ENCODE results near the gene CPZ. TPM values are rescaled to one million over a fixed set of nuclear protein-coding genes. Genes with fewer than 3 reads are reported as not detected.

The CPZ gene
- under 1 TPM in 1 of 2 donors, not detected in 1; 0.34 TPM for total RNA-seq

DNA sequence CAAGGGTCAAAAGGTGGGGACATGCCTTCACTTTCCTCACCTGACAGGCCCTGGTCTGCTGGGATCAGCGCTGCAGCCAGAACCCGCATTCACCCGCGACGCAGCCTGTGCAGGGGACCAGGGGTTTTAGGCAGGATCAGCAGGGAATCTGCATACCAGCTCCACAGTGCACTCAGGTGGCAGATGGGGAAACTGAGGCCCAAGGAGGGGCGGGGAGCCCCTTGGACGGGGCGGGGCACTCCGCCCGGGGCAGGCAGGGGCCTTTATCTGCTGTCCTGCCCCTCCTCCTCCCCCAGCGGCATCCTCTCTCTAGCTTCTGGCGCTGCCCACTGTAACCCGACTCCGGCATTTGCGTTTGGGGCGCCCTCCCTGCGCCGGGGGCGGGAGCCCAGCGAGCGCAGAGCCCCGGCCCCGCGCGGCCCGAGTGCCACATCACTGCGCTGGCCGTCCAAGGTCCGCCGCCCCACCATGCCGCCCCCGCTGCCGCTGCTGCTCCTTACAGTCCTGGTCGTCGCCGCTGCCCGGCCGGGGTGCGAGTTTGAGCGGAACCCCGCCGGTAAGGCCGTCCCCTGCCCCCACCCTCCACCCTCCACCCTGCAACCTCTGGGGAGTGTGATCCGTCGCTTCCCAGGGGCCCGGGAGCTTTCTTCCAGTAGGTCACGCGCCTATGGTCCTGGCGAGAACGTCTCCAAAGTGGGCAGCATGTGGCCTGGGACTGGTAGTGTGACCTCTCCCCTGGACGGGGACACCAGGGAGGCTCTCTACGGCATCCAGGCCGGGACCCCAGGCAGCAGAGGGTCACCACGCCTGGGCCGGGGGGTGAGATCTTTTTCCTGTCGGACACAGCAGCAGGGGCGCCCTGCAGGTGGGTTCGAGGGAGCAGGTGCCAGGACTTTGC, at the start of gene CPZ:
TSS of gene CPZ (plus strand) at position 400 of the 898 bp plus-strand sequence. CDS start at position 469, 69 bp downstream.

DNA sequence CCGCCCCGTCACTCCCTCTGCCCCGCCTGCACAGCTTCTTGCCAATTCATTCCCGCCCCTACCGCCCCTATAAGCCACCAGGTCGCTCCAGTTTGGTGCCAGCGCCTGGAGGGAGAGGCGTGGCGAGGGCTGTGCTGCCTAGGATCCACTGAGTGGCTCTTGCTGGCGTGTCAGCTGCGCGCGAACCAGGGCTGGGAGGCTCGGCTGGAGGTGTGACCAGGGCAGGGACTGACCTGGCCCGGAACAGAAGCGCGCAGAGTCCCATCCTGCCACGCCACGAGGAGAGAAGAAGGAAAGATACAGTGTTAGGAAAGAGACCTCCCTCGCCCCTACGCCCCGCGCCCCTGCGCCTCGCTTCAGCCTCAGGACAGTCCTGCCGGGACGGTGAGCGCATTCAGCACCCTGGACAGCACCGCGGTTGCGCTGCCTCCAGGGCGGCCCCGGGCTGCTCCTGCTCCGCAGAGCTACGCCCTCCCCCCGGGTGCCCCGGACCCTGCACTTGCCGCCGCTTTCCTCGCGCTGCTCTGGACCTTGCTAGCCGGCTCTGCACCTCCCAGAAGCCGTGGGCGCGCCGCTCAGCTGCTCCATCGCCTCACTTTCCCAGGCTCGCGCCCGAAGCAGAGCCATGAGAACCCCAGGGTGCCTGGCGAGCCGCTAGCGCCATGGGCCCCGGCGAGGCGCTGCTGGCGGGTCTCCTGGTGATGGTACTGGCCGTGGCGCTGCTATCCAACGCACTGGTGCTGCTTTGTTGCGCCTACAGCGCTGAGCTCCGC, 12.1 kb upstream of the CPZ start, which contains the start of gene GPR78:
TSS of gene GPR78 (plus strand) at position 72 of the 773 bp plus-strand sequence. CDS start at position 663, 591 bp downstream.

Other genes starting within 250 kb of the CPZ start
- 10 to 100 TPM; 21.6 to 26.8 TPM for gene ACOX3, start 152.0 kb upstream of the CPZ start, total RNA-seq
- gene TRMT44, start 152.0 kb upstream of the CPZ start, total RNA-seq, result 10 to 100 TPM; 17.6 to 22.0 TPM
- gene GPR78, start 12.4 kb upstream of the CPZ start, total RNA-seq, result not detected

Measured in melanocyte of skin (primary cell).